HG03457 (cell line): ENCODE data around the gene SIGMAR1.

Experiments used
- ATAC-seq: cut with Tn5 transposase; IDR thresholded peaks from one replicate; pipeline ENCODE4 v1.9.1; 2021; ENCODE audit warnings: moderate number of reproducible peaks; ENCODE audit not compliant: unreplicated experiment

The SIGMAR1 gene

GRCh38 chr9:34637356-34638137 is at the start of gene SIGMAR1:
Gene SIGMAR1 (minus strand): TSS chr9:34637787. CDS start chr9:34637697, 90 bp downstream.
- ATAC-seq: peak; percentile 58

- ATAC-seq: no peak
Measured at GRCh38 chr9:34686732-34687131, 49.1 kb upstream of the SIGMAR1 start.

GRCh38 chr9:34686231-34686630 is 48.6 kb upstream of the SIGMAR1 start:
- ATAC-seq: no peak

GRCh38 chr9:34685591-34685990 is 48.0 kb upstream of the SIGMAR1 start:
- no peak for ATAC-seq

GRCh38 chr9:34684816-34685215 is 47.2 kb upstream of the SIGMAR1 start:
- ATAC-seq: no peak

- no peak for ATAC-seq
Measured at GRCh38 chr9:34684145-34684544, 46.6 kb upstream of the SIGMAR1 start.

- no peak for ATAC-seq
Measured at GRCh38 chr9:34675869-34676268, 38.3 kb upstream of the SIGMAR1 start.

- ATAC-seq: no peak
Measured at GRCh38 chr9:34675048-34675714, 37.6 kb upstream of the SIGMAR1 start.

GRCh38 chr9:34674440-34674839 is 36.9 kb upstream of the SIGMAR1 start:
- ATAC-seq: no peak

- no peak for ATAC-seq
Measured at GRCh38 chr9:34671307-34671706, 33.7 kb upstream of the SIGMAR1 start.

GRCh38 chr9:34669809-34670562 is 32.4 kb upstream of the SIGMAR1 start:
- no peak for ATAC-seq

GRCh38 chr9:34665381-34666250 is 28.0 kb upstream of the SIGMAR1 start:
- ATAC-seq: no peak

- ATAC-seq: no peak
Measured at GRCh38 chr9:34665067-34665380, 27.4 kb upstream of the SIGMAR1 start.

- no peak for ATAC-seq
Measured at GRCh38 chr9:34664281-34665066, 26.9 kb upstream of the SIGMAR1 start.

- no peak for ATAC-seq
Measured at GRCh38 chr9:34663303-34663605, 25.7 kb upstream of the SIGMAR1 start.

- ATAC-seq: no peak
Measured at GRCh38 chr9:34662526-34663302, 25.1 kb upstream of the SIGMAR1 start, which contains the start of gene CCL27. Gene CCL27 (minus strand): TSS chr9:34662657. CDS start chr9:34662633, 24 bp downstream.

GRCh38 chr9:34659592-34660253 is 22.1 kb upstream of the SIGMAR1 start:
- ATAC-seq: no peak

GRCh38 chr9:34658461-34658860 is 20.9 kb upstream of the SIGMAR1 start:
- ATAC-seq: no peak

GRCh38 chr9:34656992-34657391 is 19.4 kb upstream of the SIGMAR1 start:
- ATAC-seq: no peak
